GM12864 (cell line): ENCODE data around the gene MRPS18A.

Experiments used
- DNase-seq: peaks from one replicate; pipeline ENCODE4 v3.0.0-alpha.2; 2011; ENCODE audit warnings: low read depth
- H3K4me3 ChIP-seq: 2 replicates; pipeline ENCODE4 v1.5.1; 2011; ENCODE audit warnings: mild to moderate bottlenecking, low read depth, low read length, control low read depth
- TF ChIP-seq, protein P1 (sequence below): IDR thresholded peaks from 2 replicates; pipeline ENCODE4 v1.5.1; 2011; ENCODE audit warnings: low read depth, mild to moderate bottlenecking, moderate library complexity, low read length, control low read depth, inconsistent platforms; ENCODE audit errors: missing control alignments

Gene MRPS18A

DNA sequence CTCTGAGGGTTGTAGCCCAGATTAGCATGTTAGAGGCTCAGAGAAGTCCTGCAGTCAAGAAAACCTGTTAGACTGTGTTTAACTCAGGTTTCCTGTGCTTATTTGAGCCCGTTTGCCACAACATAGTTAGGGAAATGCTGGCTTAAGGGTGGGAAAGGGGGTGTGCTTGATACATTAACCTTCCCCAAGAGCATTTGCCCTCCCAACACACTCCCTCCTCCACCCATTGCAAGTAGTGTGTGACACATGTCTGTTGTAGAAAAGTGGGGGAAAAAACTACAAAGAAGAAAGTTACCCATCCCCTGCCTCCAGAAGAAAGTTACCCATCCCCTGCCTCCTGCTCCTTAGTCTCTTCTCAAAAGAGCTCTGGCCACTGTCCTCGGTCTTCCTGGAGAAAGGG, 36.8 kb upstream of the MRPS18A start:
- H3K4me3 ChIP-seq, result no peak overlapping the region
- no peak for DNase-seq

DNA sequence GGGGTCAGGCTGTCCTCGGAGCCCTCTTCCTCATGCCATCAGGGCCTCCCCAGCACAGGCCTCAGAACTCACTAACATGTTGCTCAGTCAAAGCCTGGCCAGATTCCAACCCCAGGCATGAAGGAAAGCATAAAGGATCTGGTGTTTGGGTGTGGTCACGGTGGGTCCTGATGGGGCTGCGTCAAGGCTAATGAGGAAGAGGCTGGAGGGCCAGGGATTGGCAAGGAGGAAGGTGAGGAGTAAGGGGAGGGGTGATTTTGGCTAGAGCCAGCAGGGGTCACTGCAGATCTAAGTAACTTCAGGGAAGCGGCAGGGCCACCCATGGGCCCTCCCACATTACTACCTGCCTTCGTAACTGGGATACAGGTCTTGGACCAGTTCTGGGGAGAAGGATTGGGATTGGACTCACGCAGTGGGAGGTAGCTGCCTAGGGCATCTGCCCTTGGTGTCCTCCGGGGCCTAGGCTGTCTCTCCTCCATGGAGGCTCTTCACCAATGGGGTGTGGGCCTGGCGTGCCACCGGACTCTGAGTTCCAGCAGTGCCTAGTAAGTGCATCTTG, 36.2 kb upstream of the MRPS18A start:
- DNase-seq, result no peak
- TF ChIP-seq, protein P1, sequence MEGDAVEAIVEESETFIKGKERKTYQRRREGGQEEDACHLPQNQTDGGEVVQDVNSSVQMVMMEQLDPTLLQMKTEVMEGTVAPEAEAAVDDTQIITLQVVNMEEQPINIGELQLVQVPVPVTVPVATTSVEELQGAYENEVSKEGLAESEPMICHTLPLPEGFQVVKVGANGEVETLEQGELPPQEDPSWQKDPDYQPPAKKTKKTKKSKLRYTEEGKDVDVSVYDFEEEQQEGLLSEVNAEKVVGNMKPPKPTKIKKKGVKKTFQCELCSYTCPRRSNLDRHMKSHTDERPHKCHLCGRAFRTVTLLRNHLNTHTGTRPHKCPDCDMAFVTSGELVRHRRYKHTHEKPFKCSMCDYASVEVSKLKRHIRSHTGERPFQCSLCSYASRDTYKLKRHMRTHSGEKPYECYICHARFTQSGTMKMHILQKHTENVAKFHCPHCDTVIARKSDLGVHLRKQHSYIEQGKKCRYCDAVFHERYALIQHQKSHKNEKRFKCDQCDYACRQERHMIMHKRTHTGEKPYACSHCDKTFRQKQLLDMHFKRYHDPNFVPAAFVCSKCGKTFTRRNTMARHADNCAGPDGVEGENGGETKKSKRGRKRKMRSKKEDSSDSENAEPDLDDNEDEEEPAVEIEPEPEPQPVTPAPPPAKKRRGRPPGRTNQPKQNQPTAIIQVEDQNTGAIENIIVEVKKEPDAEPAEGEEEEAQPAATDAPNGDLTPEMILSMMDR, result peak; percentile 83

More for the DNA sequence above, 36.8 kb upstream of the MRPS18A start:
- TF ChIP-seq, protein P1, result no peak

DNA sequence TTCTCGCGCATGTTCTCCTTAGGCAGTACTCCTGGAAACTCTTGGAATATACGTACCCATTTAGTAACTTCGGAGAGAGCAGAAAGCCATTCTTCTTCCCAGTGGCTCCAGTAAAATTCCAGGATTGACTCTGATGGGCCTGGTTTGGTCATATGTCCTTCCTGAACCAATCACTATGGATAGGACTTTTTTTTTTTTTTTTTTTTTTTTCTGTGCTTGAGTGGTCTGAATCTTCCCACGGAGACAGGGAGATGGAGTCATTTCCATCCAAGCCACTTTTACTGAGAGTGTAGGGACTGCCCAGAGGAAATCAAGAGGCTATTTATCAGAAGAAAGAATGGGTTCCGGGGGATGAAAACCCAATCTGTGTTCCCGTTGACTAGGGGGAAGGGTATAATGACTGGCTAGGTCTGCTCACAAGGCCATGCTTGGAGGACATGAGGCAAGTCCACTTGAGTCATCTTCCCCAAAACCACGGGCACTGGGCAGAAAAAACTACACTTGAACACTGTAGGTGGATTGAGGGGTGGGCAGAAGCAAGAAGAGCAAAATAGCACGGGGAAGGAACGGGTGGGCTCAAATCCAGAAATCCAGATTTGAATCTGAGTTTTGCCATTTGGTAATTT, 35.4 kb upstream of the MRPS18A start:
- no peak for DNase-seq
- no peak overlapping the region for H3K4me3 ChIP-seq
- TF ChIP-seq, protein P1, result no peak

More for the DNA sequence above, 36.2 kb upstream of the MRPS18A start:
- no peak overlapping the region for H3K4me3 ChIP-seq

DNA sequence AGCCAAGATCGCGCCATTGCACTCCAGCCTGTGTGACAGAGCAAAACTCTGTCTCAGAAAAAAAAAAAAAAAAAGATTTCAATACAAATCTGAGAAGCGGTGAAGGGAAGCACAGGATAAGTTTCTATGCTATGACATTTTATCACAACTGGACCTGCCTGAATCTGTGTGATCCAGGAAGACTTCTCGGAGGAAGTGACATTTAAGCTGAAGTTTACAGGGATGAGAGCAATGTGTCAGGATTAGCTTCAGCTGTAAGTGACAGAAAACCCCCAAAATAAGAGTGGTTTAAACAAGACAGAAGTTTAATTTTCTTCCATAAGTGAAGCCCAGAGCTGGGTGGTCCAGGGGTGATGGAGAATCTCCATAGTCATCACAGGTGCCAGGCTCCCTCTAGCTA, 33.4 kb upstream of the MRPS18A start:
- H3K4me3 ChIP-seq, result no peak overlapping the region
- TF ChIP-seq, protein P1, result no peak
- DNase-seq, result no peak

DNA sequence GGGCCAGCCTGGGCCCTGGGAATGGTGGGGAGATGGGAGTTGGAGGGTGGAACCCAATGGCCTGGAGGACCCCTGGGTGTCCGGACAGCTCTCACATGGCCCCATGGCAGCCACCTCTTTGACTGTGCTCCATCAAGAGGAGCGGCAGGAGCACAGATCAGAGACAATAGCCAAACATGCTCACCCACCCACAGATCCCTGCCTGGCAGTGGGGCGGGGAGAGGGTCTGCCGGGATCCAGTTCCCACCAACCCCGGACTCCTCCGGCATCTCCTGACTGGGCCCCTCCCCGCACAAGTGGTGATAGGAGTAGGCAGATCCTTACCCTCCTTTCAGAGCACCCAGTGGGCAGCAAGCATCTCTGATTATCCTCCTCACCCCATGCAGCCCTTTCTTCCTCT, 31.9 kb upstream of the MRPS18A start:
- no peak for DNase-seq
- no peak overlapping the region for H3K4me3 ChIP-seq

DNA sequence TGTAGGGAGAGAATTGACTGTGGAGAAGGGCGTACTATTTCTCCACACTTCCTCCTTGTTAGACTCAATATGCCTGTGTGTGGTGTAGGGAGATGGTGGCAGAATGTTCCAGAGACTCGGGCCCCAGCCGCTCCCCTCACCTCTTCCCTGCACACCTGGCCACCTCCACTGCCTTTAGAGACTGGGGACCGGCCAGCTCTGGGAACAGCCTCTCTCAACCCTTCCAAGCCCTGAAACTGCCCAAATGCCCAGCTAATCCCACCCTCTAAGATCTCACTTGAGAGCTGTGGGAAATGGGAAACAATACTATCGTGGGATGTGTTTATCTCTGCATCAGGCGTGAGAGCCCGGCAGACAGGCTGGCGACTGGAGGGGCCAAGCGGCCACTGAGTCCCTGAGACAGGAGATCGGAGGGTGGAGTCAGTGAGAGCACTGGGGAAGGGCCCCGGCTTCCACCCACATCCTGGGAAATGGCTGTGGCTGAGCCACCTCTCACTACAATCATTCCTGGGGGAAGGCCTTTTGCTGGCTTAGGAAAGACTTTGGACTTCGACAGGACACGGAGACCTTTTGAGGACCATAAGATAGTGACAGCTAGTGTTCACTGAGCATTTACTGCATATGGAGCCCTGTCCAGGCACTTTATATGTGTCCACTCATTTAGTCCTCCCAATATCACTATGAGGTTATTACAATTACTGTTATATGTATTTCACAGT, 31.0 kb upstream of the MRPS18A start:
- TF ChIP-seq, protein P1, result no peak
- H3K4me3 ChIP-seq, result no peak overlapping the region
- no peak for DNase-seq

More for the DNA sequence above, 31.9 kb upstream of the MRPS18A start:
- TF ChIP-seq, protein P1, result no peak
